GM15510 (cell line): Measurements from ENCODE around the gene MED28.

Experiments used
- POLR2A ChIP-seq: IDR thresholded peaks from 3 replicates; pipeline ENCODE4 v1.6.1; 2011; ENCODE audit warnings: borderline replicate concordance; ENCODE audit not compliant: insufficient read length; ENCODE audit errors: extremely low read depth

Gene MED28

DNA sequence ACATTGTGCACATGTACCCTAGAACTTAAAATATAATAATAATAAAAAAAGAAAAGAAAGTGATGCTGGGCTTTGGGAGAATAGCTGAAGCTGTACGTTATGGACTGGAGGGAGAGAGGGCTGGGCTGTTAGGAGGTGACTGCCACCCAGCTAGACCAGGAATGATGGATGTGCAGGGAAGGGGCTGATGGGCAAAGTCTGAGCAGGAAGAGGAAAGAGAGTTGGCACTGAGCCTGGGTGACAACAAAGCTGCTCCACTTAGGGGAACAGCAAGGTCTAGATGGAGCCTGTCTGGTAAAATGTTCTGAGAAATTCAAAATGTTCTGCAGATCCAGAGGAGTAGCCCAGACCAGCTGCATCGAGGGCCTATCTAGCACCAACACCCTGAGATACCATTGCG, 32.3 kb downstream of the MED28 start:
- no peak for TF ChIP-seq POLR2A

DNA sequence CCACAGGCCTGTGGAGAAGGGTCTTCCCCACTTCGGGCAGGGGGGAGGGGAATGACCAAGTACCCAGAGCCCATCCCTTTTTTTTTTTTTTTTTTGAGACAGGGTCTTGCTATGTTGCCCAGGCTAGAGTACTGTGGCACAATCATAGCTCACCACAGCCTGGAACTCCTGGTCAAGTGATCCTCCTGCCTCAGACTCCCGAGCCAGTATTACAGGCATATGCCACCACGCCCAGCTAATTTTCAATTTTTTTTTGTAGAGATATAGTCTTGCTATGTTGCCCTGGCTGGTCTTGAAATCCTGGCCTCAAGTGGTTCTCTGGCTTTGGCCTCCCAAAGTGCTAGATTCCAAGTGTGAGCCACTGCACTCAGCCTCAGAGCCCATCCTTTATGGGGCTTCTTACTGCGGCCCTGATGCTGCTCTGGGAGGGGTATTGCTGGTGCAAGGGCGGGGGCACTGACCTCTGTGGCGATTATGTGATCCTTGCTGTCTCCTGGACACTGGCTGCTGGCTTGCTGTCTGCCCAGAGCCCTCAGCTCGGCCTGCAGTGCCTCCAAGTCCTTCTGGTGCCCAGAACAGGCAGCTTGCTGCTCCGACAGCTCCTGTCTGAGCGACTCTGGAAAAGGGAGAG, 32.9 kb downstream of the MED28 start:
- no peak for TF ChIP-seq POLR2A

DNA sequence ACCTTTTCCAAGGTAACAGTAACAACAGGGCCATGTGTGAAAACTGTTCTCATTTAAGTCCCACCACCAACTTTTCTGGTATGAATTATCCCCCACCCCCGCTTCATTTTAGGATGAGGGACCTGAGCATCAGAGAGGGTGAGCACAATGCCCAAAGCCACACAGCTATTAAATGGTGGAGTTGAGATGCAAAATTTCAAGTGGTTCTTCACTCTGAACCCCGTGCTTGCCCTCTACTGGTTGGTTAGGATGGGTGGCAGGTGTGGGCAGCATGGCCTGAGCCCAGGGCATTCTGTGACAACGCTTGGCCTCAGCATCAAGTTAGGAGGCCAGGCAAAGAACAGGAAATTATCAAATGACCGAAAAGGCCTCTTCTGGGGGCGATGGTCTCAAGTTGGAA, 33.5 kb downstream of the MED28 start:
- no peak for TF ChIP-seq POLR2A

DNA sequence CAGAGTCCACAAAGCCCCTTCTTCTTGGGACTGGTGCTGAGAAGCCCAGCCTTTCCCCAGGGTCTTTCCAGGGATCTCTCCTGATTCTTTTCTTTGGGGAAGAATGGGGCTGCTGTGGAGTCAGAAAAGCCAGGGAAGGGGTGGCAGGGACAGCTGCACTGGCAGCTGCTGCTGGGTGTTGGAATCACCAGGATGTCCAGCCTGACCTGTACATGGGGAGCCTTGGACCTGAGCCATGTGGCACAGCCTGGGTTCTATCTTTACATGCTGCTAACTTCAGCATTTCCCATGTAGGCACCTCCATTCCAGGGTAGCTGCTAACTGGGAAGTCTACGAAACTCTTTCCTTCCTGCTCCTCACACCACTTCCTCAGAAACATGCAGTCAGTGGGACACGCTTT, 36.0 kb downstream of the MED28 start:
- TF ChIP-seq POLR2A, result no peak

DNA sequence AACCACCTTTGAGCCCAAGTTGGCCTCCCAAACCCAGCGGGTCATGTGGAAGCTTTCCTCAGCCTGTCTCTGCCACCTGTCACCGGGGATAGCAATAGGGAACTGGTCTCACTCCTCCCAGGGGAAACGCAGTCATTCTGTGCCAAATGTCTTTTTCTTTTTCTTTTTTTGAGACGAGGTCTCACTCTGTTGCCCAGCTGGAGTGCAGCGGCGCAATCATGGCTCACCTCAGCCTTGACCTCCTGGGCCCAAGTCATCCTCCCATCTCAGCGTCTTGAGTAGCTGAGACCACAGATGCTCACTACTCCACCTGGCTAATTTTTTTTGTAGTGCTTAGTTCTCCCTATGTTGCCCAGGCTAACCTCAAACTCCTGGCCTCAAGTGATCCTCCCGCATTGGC, 40.3 kb downstream of the MED28 start:
- no peak for TF ChIP-seq POLR2A

DNA sequence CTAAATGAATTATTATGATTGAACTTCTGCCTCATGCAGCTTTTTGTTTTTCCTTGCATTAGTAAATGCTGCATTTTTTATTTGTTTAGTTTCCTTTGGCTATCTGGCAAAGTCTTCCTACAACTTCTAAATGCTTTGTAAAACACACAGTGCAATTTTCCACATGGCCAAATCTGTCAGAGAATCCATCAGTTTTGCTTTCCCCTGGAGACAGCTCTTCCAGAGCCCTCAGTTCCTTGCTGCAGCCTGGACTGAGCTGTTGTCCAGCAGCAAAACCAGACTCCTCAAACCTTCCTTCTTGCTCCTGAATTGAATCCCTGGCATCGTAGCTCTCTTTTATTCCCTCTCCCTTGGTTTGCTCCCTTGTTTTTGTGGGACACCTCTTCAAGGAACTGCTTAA, 42.6 kb downstream of the MED28 start:
- no peak for TF ChIP-seq POLR2A

DNA sequence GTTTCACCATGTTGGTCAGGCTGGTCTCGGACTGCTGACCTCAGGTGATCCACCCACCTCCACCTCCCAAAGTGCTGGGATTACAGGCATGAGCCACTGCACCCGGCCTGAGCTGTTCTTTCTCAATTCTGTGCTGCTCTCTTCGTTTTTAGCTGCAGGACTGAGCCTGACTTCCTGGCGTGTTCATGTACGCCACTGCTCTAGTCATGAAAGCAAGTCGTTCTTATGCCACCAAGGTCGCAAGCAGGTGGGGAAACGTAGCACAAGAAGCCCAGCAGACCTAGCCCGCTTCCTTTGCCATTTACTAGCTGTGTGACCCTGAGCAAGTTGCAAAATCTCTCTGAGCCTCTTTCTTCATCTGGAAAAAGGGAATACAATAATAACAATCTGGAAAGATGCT, 43.4 kb downstream of the MED28 start:
- no peak for TF ChIP-seq POLR2A

DNA sequence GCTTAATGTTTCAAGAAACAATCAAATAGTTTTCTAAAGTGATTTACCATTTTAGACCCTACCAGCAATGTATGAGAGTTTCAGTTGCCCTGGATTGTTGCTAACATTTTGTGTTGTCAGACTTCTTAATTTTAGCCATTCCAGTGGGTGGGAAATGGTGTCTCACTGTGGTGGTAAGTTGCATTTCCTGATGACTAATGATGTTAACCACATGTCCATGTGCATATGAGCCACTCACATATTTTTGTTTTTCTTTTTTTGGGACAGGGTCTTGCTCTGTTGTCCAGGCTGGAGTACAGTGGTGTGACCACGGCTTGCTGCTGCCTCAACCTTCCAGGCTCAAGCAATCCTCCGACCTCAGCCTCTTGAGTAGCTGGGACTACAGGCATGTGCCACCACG, 48.3 kb downstream of the MED28 start:
- no peak for TF ChIP-seq POLR2A

DNA sequence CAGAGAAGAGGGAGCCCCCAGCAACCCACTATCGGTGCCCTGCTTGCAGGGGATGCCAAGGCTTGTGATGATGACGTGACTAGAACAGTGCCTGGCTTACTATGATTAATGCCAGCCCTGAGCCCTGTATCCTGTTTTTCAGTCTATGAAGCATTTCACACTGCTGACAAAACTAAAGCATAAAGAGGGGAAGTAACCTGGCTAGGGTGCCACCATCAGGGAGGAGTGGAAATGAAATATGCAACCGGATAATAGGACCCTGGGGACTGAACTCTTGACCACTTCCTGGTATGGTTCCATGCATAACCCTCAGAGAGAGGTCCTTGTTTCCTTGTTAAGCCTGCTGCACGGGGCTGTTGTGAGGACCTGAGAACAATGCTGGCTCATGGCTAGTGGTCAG, 50.3 kb downstream of the MED28 start:
- TF ChIP-seq POLR2A, result no peak

DNA sequence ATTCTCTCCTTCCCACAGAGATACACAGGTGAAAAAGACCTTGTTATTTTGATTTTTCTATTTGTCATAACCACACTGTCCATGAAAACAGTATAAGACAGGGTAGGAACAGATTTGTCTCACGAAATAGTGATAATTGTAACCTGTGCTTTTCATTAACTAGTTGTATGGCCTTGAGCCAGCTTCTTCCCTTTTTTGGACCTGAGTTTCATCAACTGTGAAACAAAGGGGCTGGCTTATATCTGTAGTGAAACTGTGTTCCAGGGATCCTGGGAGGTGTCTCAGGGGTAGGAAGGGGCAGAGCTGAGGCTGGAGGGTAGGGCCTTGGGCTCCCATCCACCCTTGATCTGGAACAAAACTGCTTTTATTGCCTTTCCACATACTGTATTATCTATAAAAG, 50.9 kb downstream of the MED28 start:
- no peak for TF ChIP-seq POLR2A

DNA sequence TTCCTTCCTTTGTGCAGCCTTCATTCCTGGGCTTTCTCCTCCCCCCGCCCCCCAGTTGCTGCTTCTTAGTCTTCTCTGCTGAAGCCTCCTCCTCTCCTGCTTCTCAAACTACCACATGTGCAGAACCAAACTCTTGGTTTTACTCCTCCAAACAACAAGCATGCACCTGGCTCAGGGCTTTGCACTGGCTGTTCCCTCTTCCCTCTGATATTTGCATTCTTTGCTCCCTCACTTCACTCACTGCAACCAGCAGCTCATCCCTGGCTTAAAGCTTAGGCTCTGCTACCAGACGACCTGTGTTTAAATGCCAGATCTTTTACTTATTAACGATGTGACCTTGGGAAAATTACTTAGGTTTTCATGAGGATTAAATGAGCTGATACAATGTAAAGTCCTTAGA, 51.4 kb downstream of the MED28 start:
- no peak for TF ChIP-seq POLR2A

DNA sequence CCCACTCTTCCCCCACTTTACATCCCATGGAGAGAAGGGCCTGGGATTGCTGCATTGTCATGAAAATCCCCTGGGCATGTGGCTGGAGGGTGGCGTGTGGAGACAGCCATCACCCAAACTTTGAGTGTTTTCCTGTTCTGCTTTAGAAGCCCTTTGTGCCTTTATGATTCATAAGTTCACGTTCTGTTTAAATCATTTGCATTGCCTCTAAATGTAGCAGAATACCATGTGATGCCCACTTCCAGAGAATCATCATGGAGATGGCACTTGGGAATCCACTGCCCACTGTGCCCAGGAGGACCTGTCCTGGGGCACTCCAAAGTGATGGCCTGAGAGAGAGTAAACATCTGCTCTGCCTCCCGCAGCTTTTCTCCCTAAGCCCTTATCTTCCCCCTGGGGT, 52.8 kb downstream of the MED28 start:
- TF ChIP-seq POLR2A, result no peak

DNA sequence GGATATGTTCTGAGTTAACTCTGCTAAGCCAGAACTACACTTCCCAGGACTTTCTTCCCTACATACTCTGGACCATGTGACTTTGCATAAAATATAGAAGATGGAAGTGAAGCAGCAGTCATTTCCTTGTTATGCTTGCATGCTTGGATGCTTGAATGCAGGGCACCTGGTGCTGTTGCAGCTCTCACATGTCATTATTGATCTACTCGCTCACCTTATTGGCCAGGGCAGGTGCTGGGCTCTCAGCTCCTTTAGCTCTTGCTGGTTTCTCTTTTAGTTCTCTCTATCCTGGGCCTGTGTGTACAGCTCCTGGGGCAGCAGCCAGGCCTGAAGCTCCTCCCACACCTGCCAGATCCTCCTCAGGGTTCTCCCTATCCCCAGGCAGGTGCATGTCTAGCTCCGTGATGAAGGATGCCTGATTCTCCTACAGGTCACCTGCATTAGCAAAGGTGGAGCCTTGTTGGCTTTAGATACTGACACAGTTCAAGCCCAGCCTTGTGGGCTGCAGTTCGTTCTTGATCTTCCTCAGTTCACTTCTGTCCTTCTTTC, 53.3 kb downstream of the MED28 start:
- no peak for TF ChIP-seq POLR2A

DNA sequence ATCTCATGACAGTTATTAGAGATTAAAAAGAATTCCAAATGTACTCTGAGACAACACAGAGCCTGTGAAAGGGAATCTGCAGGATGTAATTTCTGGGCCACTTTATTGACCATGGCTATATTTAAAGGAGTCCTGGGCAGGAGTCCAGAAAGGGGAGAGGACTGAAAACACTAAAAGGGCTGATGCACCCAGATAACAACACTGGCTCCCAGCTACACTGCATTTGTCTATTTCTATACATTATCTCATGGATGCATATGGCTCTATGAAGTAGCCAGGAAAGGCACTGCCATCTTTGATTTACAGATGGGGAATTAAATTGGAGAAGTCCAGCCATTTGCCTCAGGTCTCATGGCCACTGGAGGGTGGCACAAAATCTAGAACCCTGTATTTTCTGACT, 56.0 kb downstream of the MED28 start:
- no peak for TF ChIP-seq POLR2A

DNA sequence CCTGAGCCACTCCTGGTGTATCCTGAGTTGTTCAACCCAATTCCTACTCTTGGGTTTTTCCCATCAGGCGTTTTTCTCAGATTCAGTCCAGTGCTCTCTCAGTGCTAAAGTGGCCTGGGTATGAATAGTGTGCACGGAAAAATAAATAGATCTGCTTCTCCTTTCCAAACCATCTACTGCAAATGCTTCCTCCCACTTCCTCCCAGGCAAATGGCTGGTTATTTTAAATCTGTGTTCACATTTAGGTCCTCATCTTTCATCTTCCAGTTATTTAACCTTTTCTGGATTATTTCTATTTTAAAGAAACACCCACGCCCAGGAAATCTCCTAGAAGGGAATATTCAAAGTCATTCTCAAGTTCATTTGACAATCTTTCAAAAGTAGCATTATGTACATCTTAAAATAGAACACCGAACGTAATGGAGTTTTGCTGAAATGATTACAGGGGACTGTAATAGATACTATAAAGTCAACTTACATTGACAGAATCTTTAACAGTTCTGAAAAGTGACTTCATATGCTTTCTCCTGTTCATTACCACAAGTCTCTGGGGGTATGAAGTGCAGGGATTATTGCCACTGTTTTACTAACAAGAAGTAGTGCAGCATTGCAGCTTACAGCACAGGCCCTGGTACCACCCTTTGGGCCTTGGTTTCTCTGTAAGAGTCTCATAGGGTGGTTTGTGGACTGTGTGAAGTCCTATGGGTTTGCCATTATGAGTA, 66.3 kb downstream of the MED28 start:
- no peak for TF ChIP-seq POLR2A
